ENCODE data around the gene PDLIM3.
"Not testable (repeated sequence)": the region's sequence is repeated elsewhere in the genome, so short reads cannot be mapped to it uniquely, and the experiment has no call there.

The PDLIM3 gene

DNA sequence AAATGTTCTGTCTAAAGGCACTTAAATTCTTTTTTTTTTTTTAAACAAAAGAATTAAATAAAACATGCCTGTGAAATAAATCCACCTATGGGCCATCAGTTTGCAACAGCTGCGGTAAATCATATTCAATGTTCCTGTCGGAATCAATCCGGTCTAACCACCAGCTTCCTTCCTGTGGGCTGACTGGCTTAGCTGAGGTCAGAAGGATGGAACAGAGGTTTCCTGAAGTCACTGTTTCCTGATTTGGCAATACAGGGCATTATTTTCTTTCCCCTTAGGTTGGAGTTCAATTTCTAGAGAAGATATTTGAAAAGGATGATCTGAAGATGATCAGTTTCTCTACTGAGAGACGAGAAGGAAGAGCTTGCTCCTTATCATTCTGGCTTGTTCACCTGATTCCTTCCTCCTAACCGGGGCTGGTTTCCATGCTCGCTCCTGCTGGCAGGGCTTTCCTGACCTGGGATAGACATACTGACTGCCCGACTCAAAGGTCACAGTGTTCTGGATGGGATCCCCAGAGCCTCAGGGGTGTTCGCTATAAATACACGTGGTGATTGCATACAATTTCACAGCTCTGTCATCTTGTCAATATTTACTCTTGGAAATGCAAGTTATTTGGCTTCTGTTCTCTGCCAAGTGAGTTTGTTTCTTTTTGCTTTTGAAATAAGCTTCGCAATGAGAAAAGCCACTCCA lies 21.7 kb downstream of the PDLIM3 start:
- no peak for TF ChIP-seq CTCF (IDR thresholded peaks at IDR 0.05; ENCODE audit: low read depth, low read length)
- peak; percentile 88 to 91 for DNase-seq (ENCODE audit: low read depth in 2 of 2)
- H3K4me3 ChIP-seq (replicated peaks in 1 of 2; ENCODE audit: low read depth in 2 of 2, low read length in 2 of 2) = no peak overlapping the region

DNA sequence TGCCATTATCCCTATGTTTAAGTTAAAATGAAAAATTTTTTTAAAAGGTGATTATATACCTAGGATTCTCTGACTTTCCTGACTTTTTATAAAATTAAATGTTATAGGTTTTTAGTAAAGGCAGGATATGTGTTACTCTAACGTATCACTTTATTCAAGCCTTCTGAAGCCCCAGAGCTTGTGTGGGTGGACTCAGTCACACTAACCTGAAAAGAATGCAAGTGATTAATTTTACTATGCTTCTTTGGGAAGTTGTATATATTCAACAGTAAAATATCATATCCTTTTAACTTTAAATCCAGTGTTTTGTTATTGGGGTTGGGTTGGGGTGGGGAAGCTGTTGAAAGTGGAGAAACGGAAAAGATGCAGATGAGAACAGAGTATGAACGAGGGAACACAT lies 22.8 kb downstream of the PDLIM3 start:
- TF ChIP-seq CTCF (IDR thresholded peaks at IDR 0.05; ENCODE audit: low read depth, low read length) = no peak
- peak; percentile 45 to 72 for DNase-seq (ENCODE audit: low read depth in 2 of 2)
- no peak overlapping the region for H3K4me3 ChIP-seq (replicated peaks in 1 of 2; ENCODE audit: low read depth in 2 of 2, low read length in 2 of 2)

GRCh38 chr4:185511243-185511642 lies 24.1 kb downstream of the PDLIM3 start:
- DNase-seq (ENCODE audit: low read depth in 2 of 2); H3K4me3 ChIP-seq (replicated peaks in 1 of 2; ENCODE audit: low read depth in 2 of 2, low read length in 2 of 2): not testable (repeated sequence)

DNA sequence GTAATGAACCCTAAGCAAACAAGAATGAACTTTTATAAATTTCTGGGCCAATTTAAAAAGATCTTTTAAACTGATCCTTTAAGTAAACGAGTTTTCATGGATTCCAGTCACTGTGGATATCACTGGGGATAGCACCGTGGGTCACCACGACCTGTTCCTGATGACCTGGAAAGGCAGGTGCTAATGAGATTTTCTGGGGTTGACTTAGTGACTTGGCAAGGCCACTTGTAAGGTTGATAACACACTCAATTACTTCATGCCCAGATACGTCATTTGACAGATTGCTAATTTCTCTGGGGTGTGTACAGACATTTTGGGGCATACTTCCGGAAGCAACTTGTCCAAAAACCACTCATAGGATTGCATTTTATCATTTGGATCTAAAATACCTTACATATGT lies 24.5 kb downstream of the PDLIM3 start:
- no peak for TF ChIP-seq CTCF (IDR thresholded peaks at IDR 0.05; ENCODE audit: low read depth, low read length)
- H3K4me3 ChIP-seq (replicated peaks in 1 of 2; ENCODE audit: low read depth in 2 of 2, low read length in 2 of 2) = no peak overlapping the region
- DNase-seq (ENCODE audit: low read depth in 2 of 2) = no peak

DNA sequence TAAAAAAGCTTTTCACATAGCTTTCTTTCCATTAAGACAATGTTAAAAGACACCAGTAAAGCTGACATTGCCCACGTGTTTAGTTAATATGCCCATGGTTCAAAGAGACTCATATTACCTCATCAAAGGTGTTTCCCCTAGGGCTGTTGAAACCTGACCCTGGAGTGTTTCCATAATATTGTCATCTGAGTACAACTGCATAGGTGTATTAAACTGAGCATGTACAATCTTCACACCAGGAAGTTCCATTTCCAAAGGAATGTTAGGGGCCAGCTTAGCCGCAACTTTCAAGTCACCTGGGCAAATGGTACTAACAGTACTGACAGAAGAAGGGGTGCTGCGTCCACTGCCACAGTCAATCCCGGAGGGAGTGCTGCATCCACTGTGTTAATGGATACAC lies 27.1 kb downstream of the PDLIM3 start:
- DNase-seq (ENCODE audit: low read depth in 2 of 2) = no peak
- no peak for TF ChIP-seq CTCF (IDR thresholded peaks at IDR 0.05; ENCODE audit: low read depth, low read length)
- no peak overlapping the region for H3K4me3 ChIP-seq (replicated peaks in 1 of 2; ENCODE audit: low read depth in 2 of 2, low read length in 2 of 2)

DNA sequence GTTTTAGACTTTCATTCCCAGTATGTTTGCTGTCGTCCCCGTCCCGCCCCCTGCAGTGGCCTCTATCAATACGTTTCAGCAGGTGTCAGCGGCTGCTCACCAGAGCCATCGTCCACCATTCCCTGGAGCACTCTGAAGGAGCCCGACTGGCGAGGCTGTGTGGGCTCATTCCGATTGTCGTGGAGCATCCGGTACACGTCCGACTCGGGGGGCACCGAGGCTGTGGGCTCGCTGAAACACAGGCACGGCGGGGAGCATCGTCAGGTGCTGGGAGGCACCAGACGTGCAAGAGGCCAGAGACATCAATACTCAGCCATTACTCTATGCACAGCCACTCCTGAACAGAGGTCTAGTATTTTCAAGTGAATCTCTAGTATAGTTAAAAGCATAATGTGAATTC lies 28.9 kb downstream of the PDLIM3 start:
- H3K4me3 ChIP-seq (replicated peaks in 1 of 2; ENCODE audit: low read depth in 2 of 2, low read length in 2 of 2) = no peak overlapping the region
- no peak for TF ChIP-seq CTCF (IDR thresholded peaks at IDR 0.05; ENCODE audit: low read depth, low read length)

DNA sequence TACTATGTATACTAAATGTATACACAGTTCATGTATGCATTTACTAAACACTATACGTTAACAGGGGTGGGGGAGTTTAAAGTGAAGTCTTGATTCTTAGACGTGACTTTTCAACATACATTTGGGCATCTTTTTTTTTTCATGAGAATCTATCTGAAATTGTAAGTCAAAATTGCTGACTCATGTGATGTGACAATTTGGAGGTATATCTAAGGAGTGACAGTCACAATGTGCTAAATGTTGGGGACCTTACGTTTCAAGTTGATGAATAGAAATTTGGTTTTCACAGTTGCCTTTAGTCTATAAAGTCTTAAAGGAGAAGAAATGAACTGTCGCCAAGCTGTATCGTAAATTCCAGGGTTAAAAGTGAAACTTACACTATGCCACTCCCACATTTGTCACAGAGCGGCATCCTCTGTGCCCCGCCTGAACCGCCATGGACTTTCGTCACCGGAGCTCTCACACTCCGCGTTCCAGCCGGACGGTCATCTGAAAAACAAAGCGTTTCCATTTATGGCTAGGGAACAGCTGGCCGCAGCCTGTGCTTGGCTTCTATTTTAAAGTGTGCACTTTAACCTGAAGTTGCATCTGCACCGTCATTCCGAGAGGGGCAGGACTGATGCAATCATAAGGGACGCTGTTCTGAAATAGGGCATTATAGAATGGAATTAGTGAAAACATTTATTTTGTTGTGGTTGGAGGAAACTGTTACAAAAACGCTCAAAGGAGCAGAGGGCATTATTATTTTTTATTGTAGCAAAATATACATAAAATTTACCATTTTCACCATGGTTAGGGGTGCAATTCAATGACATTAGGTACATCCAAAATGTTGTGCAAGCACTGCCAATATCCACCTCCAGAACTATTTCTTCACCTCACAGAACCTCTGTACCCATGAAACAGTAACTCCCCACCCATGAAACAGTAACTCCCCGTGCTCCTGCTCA lies 30.9 kb downstream of the PDLIM3 start:
- no peak for TF ChIP-seq CTCF (IDR thresholded peaks at IDR 0.05; ENCODE audit: low read depth, low read length)
- H3K4me3 ChIP-seq (replicated peaks in 1 of 2; ENCODE audit: low read depth in 2 of 2, low read length in 2 of 2) = peak overlapping the region; percentile 24 to 45
- peak; percentile 83 to 92 for DNase-seq (ENCODE audit: low read depth in 2 of 2)

More for the DNA sequence above, 28.9 kb downstream of the PDLIM3 start:
- no peak for DNase-seq (ENCODE audit: low read depth in 2 of 2)
